IgD-negative memory B cell (primary cell): ENCODE data around the gene FBXO3. TPM values are rescaled to one million over a fixed set of nuclear protein-coding genes. Genes with fewer than 3 reads are reported as not detected.

ENCODE experiments used
- H3K27ac Mint-ChIP-seq, 3 donors: one replicate each; pipeline ENCODE4 v1.8.0; 2020 to 2022; ENCODE audit warnings: mild to moderate bottlenecking in 3 of 3, mixed read lengths in 3 of 3, moderate library complexity in 1 of 3
- H3K27me3 Mint-ChIP-seq: one replicate; pipeline ENCODE4 v1.8.0; 2021; ENCODE audit warnings: mixed read lengths
- H3K36me3 Mint-ChIP-seq: one replicate; pipeline ENCODE4 v1.8.0; 2020; ENCODE audit warnings: mild to moderate bottlenecking, mixed read lengths
- H3K4me1 Mint-ChIP-seq, 3 donors: one replicate each; pipeline ENCODE4 v1.8.0; 2020 to 2022; ENCODE audit warnings: mixed read lengths in 3 of 3, mild to moderate bottlenecking in 1 of 3
- H3K4me3 Mint-ChIP-seq, 4 donors: one replicate each; pipeline ENCODE4 v1.8.0; 2020 to 2022; ENCODE audit warnings: mild to moderate bottlenecking in 4 of 4, mixed read lengths in 4 of 4, moderate library complexity in 3 of 4
- H3K9me3 Mint-ChIP-seq, 3 donors: one replicate each; pipeline ENCODE4 v1.8.0; 2020 to 2021; ENCODE audit warnings: mixed read lengths in 3 of 3, mild to moderate bottlenecking in 1 of 3
- polyA plus RNA-seq: library from polyadenylated mRNA; unstranded; fragments of 300-500 nt; fragmentation: Illumina TruSeq; gene quantifications from one replicate; pipeline ENCODE4 v1.2.3, GENCODE V29; 2021

The FBXO3 gene
- polyA plus RNA-seq, 1 donor from 2014 or later, result 26.6 TPM

DNA sequence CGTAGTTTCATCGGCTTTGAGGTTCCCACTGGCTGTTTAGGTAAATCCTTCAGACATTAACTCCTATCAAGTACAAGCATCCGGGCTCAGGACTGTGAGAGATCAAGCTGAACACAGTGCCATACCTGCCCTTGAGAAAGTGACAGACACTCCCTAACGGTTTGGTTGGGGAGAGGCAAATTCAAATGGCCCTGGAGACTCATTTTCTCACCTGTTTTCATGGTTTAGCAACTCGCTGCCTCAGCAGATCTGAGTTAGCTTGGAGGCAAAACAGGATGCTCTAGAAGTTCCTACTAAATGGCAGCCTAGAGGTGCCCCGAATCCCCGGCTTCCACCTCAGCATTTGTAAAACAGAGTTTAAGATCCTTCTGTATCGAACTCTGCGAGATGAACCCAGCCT lies 3.6 kb upstream of the FBXO3 start:
- H3K9me3 Mint-ChIP-seq, result no peaks in the 10 kb centered on the region
- H3K4me1 Mint-ChIP-seq, result peaks cover 6 to 13% (median 11%) of the 10 kb centered on the region in 3 donors
- peaks cover 12% of the 10 kb centered on the region for H3K27me3 Mint-ChIP-seq
- H3K36me3 Mint-ChIP-seq, result peaks cover 4% of the 10 kb centered on the region
- no peak overlapping the region for H3K27ac Mint-ChIP-seq
- peak overlapping the region in 1 of 4 donors; percentile 26 for H3K4me3 Mint-ChIP-seq

DNA sequence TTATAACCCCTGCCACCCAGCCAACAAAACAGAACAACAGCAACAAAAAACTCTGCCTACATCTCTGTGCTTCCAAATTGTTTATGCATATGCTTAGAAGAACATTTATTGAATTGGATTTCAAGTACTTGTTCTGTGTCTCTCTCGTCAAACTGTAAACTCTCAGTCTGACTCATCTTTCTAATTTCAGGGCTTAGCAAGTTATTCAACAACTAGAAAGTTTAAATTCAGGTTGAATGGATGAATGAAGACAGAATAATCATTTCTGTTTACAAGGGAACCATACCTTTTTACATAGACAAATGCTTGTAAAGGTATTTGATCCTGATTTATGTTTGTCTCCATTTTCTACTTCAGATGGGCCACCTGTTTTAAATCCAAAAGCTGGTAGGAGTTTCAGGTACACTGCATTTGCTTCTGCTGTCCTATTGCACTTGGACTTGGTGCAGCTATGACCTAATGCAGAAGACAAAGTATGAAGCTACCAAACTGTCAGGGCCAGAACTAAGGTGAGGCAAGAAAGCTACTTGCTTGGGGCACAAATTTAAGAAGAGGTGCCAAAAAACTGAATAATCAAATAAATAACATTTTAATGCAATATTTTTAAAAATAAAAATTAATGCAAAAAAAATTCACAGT lies 1.6 kb upstream of the FBXO3 start:
- Mint-ChIP-seq H3K4me1 (peaks cover 13 to 26% (median 18%) of the 10 kb centered on the region in 3 donors), H3K27ac (peak overlapping the region; percentile 40 to 95 (median 86)), H3K9me3 (no peaks in the 10 kb centered on the region), H3K27me3 (peaks cover 12% of the 10 kb centered on the region), H3K36me3 (peaks cover 4% of the 10 kb centered on the region), H3K4me3 (peak overlapping the region in 3 of 4 donors; percentile 41 to 97 (median 97))

DNA sequence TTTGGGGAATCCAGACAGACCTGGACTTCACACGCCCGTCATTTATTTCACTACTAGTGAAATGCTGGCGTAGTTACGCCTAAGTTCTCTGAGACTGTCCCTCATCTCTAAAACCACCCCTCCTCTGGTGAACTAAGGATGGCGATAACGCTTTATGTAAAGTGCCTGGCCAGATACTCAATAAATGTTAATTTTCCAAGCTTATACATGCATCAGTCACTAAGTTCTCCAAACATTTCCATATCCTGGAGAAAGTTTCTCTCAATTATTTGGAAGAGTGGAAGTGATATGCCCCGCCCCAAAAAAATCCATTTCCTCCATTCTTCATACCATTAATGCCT lies 1.1 kb upstream of the FBXO3 start:
- no peaks in the 10 kb centered on the region for H3K9me3 Mint-ChIP-seq
- peaks cover 12% of the 10 kb centered on the region for H3K27me3 Mint-ChIP-seq
- peak overlapping the region; percentile 94 to 99 (median 97) for H3K4me3 Mint-ChIP-seq
- H3K27ac Mint-ChIP-seq, result peak overlapping the region; percentile 40 to 95 (median 86)
- H3K36me3 Mint-ChIP-seq, result peaks cover 4% of the 10 kb centered on the region
- peaks cover 13 to 26% (median 18%) of the 10 kb centered on the region in 3 donors for H3K4me1 Mint-ChIP-seq

DNA sequence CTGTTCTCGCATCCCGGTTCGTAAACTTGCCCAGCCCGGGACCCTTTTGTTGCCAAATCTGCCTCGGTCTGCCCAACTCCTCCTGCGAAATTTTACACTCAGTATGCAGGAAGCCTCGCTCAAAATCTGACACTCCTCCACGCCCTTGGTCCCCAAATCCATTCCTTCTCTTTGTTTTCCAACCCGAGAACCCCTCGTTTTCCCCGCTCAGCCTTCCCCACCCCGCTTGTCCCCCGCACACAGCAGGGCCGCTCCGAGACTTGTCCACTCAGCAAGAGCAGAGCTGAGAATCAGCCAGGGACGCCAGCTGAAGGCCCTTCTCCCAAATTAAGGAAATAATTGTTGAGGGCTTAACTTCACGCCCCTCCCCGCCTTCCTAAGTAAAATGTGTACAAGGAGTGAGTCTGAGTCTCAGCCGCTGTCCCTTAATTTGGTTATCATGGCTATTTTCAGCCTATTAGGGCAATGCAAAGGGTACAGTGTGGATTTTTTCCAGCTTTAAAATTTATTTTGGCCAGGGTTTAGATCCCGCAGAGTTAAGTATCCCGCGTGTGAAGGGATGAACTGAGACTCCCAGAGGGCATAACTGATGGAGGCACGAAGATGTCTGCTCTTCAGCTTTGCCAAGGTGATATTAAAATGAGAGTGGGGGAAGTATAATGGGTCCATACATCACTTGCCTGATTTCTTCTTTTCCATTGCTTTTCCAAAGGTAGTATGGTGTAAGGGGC lies 581 bp upstream of the FBXO3 start:
- no peaks in the 10 kb centered on the region for H3K9me3 Mint-ChIP-seq
- H3K4me1 Mint-ChIP-seq, result peaks cover 16 to 29% (median 18%) of the 10 kb centered on the region in 3 donors
- H3K36me3 Mint-ChIP-seq, result peaks cover 2% of the 10 kb centered on the region
- peaks cover 10% of the 10 kb centered on the region for H3K27me3 Mint-ChIP-seq
- peak overlapping the region; percentile 94 to 99 (median 97) for H3K4me3 Mint-ChIP-seq
- H3K27ac Mint-ChIP-seq, result peak overlapping the region; percentile 86 to 95 (median 94)

DNA sequence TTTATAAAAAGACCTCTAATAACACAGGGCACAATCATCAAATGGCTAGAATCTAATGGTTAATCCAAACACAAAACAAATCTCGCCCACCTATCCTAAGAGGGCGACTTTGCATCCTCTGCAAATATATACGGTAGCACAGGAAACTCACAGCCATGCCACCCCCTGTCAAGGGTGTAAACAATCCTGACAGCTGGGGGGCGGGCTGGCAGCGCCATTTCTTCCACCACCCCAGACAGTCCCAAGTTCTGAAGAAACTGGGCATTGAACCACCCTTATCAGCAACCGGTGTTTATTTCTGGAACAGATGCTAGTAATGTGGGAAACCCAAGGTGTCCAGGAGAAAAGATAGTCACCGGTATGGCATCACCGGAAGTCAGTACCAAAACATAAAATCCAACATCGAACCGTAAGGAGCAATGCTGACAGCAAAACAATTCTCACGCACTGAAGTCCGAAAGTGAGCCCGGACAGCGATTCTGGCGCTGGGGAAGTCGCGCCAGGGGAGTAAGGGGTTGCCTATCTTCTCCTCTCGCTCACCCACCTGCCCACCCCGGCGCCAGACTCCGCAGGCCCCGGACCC lies 825 bp downstream of the FBXO3 start:
- no peaks in the 10 kb centered on the region for H3K9me3 Mint-ChIP-seq
- peak overlapping the region; percentile 82 to 95 (median 86) for H3K27ac Mint-ChIP-seq

DNA sequence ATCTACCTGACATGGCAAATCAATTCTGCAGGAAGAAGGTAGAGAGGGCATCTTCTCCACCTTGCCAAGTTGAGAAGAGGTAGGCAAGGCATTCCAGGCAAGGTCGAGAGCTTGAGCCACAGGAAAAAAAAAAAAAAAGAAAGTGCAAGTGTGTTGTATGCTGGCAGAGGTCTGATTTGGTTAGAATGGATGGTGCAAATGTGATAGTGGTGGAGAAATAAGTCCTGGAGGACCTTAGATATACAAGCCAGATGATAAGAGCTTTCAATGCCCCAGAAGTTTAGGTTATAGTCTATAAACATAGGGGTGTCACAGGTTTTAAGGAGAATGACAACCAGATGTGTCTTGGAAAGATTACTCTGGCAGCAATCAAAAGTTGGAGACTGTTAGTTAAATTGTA lies 1.4 kb downstream of the FBXO3 start:
- peak overlapping the region in 1 of 3 donors; percentile 95 for H3K27ac Mint-ChIP-seq

More for the DNA sequence above, 825 bp downstream of the FBXO3 start:
- Mint-ChIP-seq H3K27me3 (peaks cover 6% of the 10 kb centered on the region), H3K36me3 (peaks cover 2% of the 10 kb centered on the region), H3K4me1 (peaks cover 17 to 29% (median 18%) of the 10 kb centered on the region in 3 donors), H3K4me3 (peak overlapping the region; percentile 94 to 99 (median 97))

DNA sequence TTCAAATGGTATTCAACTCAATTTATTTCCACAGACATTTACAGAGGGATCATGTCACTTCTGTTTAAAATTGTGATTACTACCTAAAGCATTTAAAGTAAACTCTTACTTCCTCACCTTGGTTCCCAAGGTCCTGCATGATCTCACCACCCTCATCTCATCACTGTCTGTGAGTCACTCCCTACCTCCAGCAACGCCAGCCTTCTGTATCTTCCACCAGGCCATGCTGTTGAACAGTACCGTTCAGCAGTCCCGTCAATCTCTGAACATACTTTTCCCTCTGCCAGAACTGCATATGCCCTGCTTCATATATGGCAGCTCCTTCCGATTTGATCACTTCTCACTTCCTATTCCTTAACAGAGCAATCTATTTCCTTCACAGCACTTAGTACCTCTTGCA lies 2.0 kb downstream of the FBXO3 start:
- Mint-ChIP-seq H3K4me1 (peaks cover 18 to 32% (median 20%) of the 10 kb centered on the region in 3 donors), H3K4me3 (peak overlapping the region; percentile 61 to 99 (median 79)), H3K36me3 (peaks cover 2% of the 10 kb centered on the region), H3K27me3 (peaks cover 4% of the 10 kb centered on the region), H3K27ac (no peak overlapping the region), H3K9me3 (no peaks in the 10 kb centered on the region)

More for the DNA sequence above, 1.4 kb downstream of the FBXO3 start:
- Mint-ChIP-seq H3K4me1 (peaks cover 18 to 30% (median 18%) of the 10 kb centered on the region in 3 donors), H3K36me3 (peaks cover 2% of the 10 kb centered on the region), H3K27me3 (peaks cover 4% of the 10 kb centered on the region), H3K9me3 (no peaks in the 10 kb centered on the region), H3K4me3 (peak overlapping the region; percentile 61 to 99 (median 96))

DNA sequence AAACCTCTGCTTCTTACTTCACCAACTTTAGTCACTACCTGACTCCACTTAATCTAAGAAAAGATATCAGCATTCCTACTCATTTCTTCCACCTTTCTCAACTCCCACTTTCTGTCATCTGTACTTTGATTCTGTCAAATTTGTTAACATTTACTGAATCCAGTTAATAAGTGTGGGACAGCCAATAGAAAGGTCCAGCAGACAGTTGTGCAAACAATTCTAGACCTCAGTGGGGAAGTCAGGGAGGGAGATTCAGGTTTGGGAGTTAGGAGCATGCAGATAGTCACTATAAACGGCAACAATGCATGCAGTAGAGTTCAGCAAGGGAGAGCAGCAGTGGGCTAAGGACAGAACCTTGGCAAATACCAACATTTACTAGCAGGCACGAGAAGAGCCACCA lies 4.1 kb downstream of the FBXO3 start:
- peak overlapping the region in 1 of 3 donors; percentile 79 for H3K27ac Mint-ChIP-seq
- no peaks in the 10 kb centered on the region for H3K27me3 Mint-ChIP-seq
- H3K4me3 Mint-ChIP-seq, result no peak overlapping the region
- peaks cover 13 to 25% (median 17%) of the 10 kb centered on the region in 3 donors for H3K4me1 Mint-ChIP-seq
- peaks cover 2% of the 10 kb centered on the region for H3K36me3 Mint-ChIP-seq
- no peaks in the 10 kb centered on the region for H3K9me3 Mint-ChIP-seq

DNA sequence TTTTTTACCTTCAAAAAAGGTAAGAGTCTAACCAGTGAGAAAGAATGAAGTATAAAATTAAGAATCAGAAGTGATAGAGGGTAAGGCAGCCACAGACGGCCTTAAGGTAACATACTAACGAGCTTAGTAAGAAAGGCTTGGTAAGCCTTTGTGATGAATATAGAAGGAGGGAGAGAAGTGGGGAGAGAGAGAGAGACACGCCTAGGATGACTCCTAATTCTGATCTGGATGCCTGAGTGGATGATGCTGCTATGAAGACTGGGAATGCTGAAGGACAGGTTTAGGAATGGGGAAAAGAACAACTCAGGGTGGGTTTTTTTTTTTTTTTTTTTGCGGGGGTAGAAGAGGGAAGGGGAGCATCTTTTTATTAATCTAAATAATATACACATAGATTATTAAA lies 4.8 kb downstream of the FBXO3 start:
- Mint-ChIP-seq H3K4me1 (peaks cover 13 to 23% (median 17%) of the 10 kb centered on the region in 3 donors), H3K9me3 (no peaks in the 10 kb centered on the region), H3K27me3 (no peaks in the 10 kb centered on the region), H3K27ac (no peak overlapping the region), H3K36me3 (peaks cover 2% of the 10 kb centered on the region), H3K4me3 (peak overlapping the region in 1 of 4 donors; percentile 74)

DNA sequence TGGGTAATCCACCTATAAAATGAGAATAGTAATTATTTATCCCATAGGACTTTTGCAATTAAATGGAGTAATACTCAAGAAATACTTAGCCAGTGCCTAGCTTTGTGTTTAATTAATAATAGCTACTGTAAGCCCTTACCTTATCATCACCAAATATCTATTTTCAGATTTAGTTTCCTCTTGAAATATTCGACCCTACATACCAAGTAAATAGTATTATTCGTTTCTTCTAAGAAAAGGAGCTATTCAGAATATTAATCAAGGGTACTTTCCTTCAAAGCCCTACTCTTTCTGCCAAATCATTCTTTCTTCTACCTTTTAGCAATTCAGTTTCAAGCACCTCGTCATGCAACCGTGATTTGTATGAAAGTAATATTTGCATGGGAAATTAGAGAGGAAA lies 6.7 kb downstream of the FBXO3 start:
- Mint-ChIP-seq H3K9me3 (no peaks in the 10 kb centered on the region), H3K4me3 (peak overlapping the region in 1 of 4 donors; percentile 41), H3K36me3 (peaks cover 11% of the 10 kb centered on the region), H3K27me3 (no peaks in the 10 kb centered on the region), H3K27ac (no peak overlapping the region), H3K4me1 (peaks cover 8 to 21% (median 11%) of the 10 kb centered on the region in 3 donors)

DNA sequence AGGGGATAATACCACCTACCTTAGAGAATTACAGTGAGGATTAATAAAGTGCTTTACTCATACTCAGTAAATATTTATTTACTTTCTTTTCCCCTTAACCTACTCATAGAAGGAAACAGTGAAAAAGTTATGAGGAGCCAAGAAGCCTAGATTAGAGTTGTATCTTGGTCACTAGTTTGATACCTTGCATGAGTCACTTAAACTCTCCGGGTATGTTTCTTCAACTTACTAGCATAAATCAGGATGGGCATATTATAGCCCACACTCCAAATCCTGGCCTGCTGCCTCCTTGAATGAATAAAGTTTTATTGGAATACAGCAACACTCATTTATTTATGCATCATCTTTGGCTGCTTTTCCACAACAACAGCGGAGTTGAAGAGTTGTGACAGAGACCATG lies 8.2 kb downstream of the FBXO3 start:
- Mint-ChIP-seq H3K27ac (peak overlapping the region in 1 of 3 donors; percentile 57), H3K27me3 (no peaks in the 10 kb centered on the region), H3K4me3 (no peak overlapping the region), H3K9me3 (no peaks in the 10 kb centered on the region), H3K36me3 (peaks cover 13% of the 10 kb centered on the region), H3K4me1 (peaks cover 3 to 11% (median 8%) of the 10 kb centered on the region in 3 donors)

DNA sequence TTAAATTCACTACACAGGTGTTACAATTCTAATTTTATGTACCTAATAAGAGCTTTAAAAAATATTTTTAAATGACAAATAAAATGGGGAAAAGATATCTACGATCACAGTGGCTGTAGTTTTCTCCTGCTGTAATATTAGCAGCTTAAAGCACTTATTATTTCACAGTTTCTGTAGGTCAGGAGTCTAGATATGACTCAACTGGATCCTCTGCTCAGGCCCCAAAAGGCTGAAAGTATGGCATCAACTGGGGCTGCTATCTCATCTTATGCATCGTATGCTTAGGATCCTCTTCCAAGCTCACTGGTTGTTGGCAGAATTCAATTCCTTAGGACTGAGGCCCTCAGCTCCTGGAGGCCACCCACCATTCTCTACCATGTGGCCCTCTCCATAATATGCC lies 12.8 kb downstream of the FBXO3 start:
- Mint-ChIP-seq H3K9me3 (no peaks in the 10 kb centered on the region), H3K27me3 (no peaks in the 10 kb centered on the region), H3K36me3 (peaks cover 13% of the 10 kb centered on the region), H3K27ac (no peak overlapping the region), H3K4me1 (peaks cover 5 to 13% (median 8%) of the 10 kb centered on the region in 3 donors), H3K4me3 (no peak overlapping the region)

DNA sequence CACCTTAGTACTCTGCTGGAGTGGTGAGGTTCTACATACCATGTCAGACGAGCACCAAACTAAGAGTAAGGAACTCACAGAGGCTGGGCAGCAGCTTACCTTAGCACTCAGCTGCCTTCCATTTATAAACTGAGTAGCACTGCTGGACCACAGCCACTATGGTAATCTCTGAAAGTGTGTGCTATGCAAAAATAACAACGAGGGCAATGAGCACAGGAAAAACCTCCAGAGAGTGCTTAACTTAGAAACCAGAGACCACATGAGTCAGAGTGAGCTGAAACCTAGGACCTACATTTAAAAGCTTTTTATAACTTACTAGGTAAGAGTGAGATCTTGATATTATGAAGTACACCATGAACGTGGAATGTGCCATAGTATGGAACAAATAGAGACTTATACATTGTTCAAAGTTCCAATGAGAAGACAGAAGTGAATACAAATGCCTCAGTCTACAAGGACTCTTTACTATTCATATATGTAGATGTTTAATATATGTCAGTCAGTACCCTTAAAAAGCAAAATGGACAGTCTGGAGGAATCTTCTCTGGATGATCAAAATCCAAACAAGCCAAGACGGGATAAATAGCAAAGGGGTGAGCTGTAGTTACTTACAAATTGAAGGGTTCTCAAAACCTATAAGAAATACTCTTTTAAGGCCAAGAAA lies 20.9 kb downstream of the FBXO3 start:
- peaks cover 0 to 2% (median 0%) of the 10 kb centered on the region in 3 donors for H3K4me1 Mint-ChIP-seq
- H3K36me3 Mint-ChIP-seq, result peaks cover 1% of the 10 kb centered on the region
- no peaks in the 10 kb centered on the region for H3K9me3 Mint-ChIP-seq
- H3K27ac Mint-ChIP-seq, result peak overlapping the region in 1 of 3 donors; percentile 42
- no peaks in the 10 kb centered on the region for H3K27me3 Mint-ChIP-seq
- H3K4me3 Mint-ChIP-seq, result no peak overlapping the region

DNA sequence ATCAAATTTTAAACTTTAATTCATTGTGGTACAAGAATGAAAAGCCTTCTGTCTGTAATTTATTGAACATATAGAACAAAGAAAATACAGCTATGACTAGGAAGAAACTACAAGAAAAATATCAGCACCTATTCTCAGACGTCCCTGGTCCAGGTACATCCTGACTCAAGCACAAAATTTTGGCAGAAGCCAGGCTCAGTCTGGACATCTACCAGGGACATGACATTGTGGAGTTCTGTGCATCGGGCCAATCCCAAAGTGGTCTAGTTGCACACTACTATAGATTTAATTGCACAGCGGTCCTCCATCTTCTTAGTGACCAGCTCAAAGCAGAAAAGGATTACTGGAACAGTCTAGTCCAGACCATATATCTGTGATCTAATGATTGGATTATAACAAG lies 22.4 kb downstream of the FBXO3 start:
- H3K36me3 Mint-ChIP-seq, result peaks cover 1% of the 10 kb centered on the region
- no peak overlapping the region for H3K27ac Mint-ChIP-seq
- no peaks in the 10 kb centered on the region for H3K27me3 Mint-ChIP-seq
- peak overlapping the region in 1 of 4 donors; percentile 47 for H3K4me3 Mint-ChIP-seq
- H3K9me3 Mint-ChIP-seq, result no peaks in the 10 kb centered on the region
- no peaks in the 10 kb centered on the region for H3K4me1 Mint-ChIP-seq

DNA sequence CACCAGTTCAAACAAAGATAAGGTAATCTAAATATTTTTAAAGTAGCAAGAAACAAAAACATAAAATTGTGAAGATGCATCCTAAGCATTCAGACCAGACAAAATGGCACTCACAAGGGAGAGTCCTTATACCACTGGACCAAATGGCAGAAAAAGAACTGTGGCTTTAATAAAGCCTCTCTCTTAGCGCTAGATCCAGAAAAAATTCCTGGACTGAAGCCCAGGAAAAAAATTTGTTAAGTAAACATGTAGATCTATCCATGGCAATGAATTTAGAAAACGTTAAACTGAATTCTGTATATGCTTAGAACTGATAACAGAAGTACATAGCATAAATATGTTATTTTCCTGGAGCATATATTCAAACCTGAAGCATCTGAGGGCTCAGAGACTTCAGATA lies 26.3 kb downstream of the FBXO3 start:
- Mint-ChIP-seq H3K4me3 (no peak overlapping the region), H3K9me3 (no peaks in the 10 kb centered on the region), H3K27me3 (no peaks in the 10 kb centered on the region), H3K4me1 (no peaks in the 10 kb centered on the region), H3K27ac (no peak overlapping the region), H3K36me3 (peaks cover 1% of the 10 kb centered on the region)
